Activated T-helper 17 cell treated with anti-CD3 and anti-CD28 coated beads, Interleukin-2, amount 50 U/mL, for 72 hours (primary cell): Measurements from ENCODE around the gene PLEK. TPM values are rescaled to one million over a fixed set of nuclear protein-coding genes. Genes with fewer than 3 reads are reported as not detected.
A peak's percentile ranks its signal among the peaks of the same experiment; 100 is the strongest.
"Not testable (repeated sequence)": the region's sequence is repeated elsewhere in the genome, so short reads cannot be mapped to it uniquely, and the experiment has no call there.

ENCODE experiments used
- ATAC-seq: fragments of 150-1000 bp; cut with Tn5 transposase; replicated peaks from 2 replicates; pipeline ENCODE4 v1.10.0; 2021; ENCODE audit warnings: mild to moderate bottlenecking, moderate library complexity
- H3K27ac Mint-ChIP-seq: one replicate; pipeline ENCODE4 v1.8.0; 2022; ENCODE audit warnings: mixed read lengths
- H3K27me3 Mint-ChIP-seq: one replicate; pipeline ENCODE4 v1.8.0; 2022; ENCODE audit warnings: mixed read lengths
- H3K36me3 Mint-ChIP-seq: one replicate; pipeline ENCODE4 v1.8.0; 2022; ENCODE audit warnings: low read depth, mild to moderate bottlenecking, mixed read lengths
- H3K4me1 Mint-ChIP-seq: one replicate; pipeline ENCODE4 v1.8.0; 2022; ENCODE audit warnings: mixed read lengths
- H3K4me3 Mint-ChIP-seq: one replicate; pipeline ENCODE4 v1.8.0; 2022; ENCODE audit warnings: mild to moderate bottlenecking, mixed read lengths
- H3K9me3 Mint-ChIP-seq: one replicate; pipeline ENCODE4 v1.8.0; 2022; ENCODE audit warnings: mixed read lengths
- total RNA-seq, 2 donors: library from RNA; stranded (reverse); gene quantifications; one replicate each; pipeline ENCODE4 v1.2.3, GENCODE V29; 2022

PLEK gene
- total RNA-seq, 2 donors from 2014 or later = 1.0 to 2.7 TPM

DNA sequence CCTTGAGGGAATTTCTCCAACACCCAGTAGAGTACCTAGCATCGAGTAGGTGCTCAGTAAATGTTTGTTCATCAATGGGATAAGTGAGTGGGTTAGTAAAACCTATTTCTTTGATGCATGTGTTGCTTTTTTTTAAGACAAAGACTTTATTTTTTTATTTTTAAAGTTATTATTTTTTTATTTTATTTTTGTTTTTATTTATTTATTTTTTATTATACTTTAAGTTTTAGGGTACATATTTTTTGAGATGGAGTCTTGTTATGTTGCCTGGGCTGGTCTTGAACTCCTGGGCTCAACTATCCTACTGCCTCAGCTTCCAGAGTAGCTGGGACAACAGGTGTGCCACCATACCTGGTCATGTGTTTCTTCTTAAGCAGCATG, 20.8 kb downstream of the PLEK start:
- H3K27ac Mint-ChIP-seq = no peak overlapping the region
- H3K4me3 Mint-ChIP-seq = no peak overlapping the region
- no peaks in the 10 kb centered on the region for H3K36me3 Mint-ChIP-seq
- H3K4me1 Mint-ChIP-seq = peaks cover 31% of the 10 kb centered on the region
- H3K27me3 Mint-ChIP-seq = no peaks in the 10 kb centered on the region
- H3K9me3 Mint-ChIP-seq = no peaks in the 10 kb centered on the region
- ATAC-seq = no peak

DNA sequence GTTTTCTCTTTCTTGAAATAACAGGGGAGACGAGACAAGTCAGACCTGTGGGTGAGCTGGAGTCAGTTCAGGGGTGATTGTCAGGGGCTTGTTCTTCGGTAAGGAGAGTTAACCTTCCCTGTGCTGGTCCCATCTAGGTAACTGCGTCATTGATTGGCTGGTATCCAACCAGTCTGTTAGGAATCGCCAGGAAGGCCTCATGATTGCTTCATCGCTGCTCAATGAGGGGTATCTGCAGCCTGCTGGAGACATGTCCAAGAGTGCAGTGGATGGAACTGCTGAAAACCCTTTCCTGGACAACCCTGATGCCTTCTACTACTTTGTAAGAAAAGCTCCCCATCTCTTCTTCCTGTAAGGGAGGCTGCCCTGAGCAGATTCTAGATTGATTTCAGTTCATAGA, 21.3 kb downstream of the PLEK start:
- Mint-ChIP-seq H3K27ac (no peak overlapping the region), H3K27me3 (no peaks in the 10 kb centered on the region), H3K4me3 (no peak overlapping the region), H3K4me1 (peaks cover 31% of the 10 kb centered on the region), H3K9me3 (no peaks in the 10 kb centered on the region), H3K36me3 (no peaks in the 10 kb centered on the region)
- ATAC-seq = no peak

DNA sequence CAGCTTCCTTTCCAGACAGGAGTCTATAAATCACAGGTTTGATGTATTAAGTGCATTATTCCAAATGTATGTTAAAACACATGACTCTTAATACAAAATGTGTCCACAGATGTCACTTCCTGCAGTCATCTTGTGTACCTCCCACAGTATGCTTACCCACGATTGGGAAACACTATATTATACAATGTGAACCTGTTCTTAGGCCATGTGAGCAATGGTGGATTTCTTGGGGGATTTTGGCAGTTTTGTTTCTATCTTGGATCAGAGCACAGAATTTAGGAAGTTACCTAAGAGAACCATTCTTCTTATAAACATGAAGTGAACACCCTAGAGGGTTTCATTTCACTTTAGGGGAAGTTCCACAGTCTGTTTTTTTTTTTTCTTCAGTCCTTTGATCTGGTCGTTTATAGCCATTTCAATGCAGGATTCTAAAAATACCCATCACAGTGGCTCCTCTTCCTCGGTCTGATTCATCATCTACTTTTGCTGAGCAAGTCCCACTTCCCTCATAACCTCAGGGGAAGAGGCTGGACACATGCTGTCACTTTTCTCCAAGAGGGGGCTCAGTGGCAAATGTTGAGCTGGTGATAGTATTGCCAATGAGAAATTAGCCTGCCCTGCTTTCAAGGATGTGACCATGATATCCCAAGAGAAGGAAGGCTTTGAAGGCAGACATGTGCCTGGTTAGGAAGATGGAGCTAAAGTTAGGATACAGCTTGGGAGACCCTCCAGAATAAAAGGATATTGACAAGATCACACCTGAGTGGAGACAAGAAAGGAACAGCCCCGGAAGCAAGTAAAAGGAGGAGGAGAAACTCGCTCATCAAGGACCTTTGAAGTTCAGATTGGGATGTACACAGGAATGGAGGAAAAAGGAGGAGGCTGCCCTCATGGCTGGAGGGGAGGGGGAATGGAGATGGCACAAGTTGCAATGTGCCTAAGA, 22.6 kb downstream of the PLEK start:
- H3K27ac Mint-ChIP-seq = peak overlapping the region; percentile 93
- H3K9me3 Mint-ChIP-seq = no peaks in the 10 kb centered on the region
- H3K4me3 Mint-ChIP-seq = peak overlapping the region; percentile 76
- peaks cover 6% of the 10 kb centered on the region for H3K27me3 Mint-ChIP-seq
- peaks cover 38% of the 10 kb centered on the region for H3K4me1 Mint-ChIP-seq
- ATAC-seq = peak; percentile 75
- H3K36me3 Mint-ChIP-seq = no peaks in the 10 kb centered on the region

DNA sequence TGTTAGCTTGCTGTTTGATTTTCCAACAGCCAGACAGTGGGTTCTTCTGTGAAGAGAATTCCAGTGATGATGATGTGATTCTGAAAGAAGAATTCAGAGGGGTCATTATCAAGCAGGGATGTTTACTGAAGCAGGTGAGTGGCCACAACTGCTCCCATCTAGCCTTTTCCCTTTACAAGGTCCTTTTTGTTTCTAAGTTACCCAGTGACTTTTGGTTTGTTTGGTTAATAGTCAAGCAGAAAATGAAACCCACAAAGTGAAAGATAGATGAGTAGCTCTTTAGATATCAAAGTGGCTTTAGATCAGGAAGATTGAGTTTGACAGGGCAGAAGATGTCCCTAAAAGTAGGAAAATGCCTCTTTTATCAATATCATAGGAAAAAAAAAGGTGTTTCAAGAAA, 23.3 kb downstream of the PLEK start:
- peak overlapping the region; percentile 76 for H3K4me3 Mint-ChIP-seq
- H3K9me3 Mint-ChIP-seq = no peaks in the 10 kb centered on the region

DNA sequence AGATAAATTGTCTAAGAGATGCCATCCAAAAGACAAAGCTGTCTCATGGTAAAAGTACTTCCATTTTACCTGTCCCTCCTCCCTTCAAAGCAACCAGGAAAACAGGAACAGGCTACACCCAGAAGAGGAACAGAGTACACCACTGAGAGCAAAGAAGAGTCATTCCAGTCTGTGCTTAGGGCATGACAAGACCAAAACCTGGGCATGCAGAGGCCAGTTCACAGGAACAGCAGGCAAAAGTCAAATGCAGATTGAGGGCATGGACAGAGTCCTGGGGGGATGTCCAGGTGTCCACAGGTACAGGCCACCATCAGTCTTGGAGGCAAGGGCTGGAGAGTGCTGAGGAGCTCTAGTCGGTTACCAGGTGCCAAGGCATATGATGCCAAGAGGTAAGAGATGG, 23.7 kb downstream of the PLEK start:
- ATAC-seq = peak; percentile 31
- H3K27me3 Mint-ChIP-seq = peaks cover 6% of the 10 kb centered on the region
- H3K36me3 Mint-ChIP-seq = no peaks in the 10 kb centered on the region
- H3K4me3 Mint-ChIP-seq = peak overlapping the region; percentile 76
- no peaks in the 10 kb centered on the region for H3K9me3 Mint-ChIP-seq
- H3K4me1 Mint-ChIP-seq = peaks cover 38% of the 10 kb centered on the region
- peak overlapping the region; percentile 93 for H3K27ac Mint-ChIP-seq

More for the DNA sequence above, 23.3 kb downstream of the PLEK start:
- no peaks in the 10 kb centered on the region for H3K36me3 Mint-ChIP-seq
- peak; percentile 54 for ATAC-seq
- peak overlapping the region; percentile 93 for H3K27ac Mint-ChIP-seq
- peaks cover 6% of the 10 kb centered on the region for H3K27me3 Mint-ChIP-seq
- peaks cover 38% of the 10 kb centered on the region for H3K4me1 Mint-ChIP-seq

DNA sequence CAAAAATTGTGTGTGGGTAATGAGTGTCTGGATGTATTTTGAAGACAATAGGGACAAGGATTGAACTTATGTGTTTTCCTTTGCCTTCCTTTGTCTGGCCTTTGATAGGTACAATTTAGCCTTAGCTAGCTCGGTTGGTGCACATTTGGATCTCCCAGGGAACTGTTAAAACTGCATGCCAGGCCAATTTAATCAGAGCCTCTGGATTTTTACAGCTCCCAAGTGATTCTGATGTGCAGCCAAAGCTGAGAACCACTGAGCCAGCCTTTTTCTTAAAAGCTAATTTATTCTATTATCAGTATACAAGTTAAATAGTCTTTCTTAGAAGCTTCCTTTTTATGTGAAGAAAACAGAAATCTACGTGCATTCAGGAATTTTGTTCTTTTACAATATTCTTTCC, 25.0 kb downstream of the PLEK start:
- Mint-ChIP-seq H3K4me1 (peaks cover 37% of the 10 kb centered on the region), H3K27ac (no peak overlapping the region), H3K9me3 (no peaks in the 10 kb centered on the region), H3K4me3 (no peak overlapping the region), H3K36me3 (no peaks in the 10 kb centered on the region), H3K27me3 (peaks cover 6% of the 10 kb centered on the region)
- no peak for ATAC-seq

DNA sequence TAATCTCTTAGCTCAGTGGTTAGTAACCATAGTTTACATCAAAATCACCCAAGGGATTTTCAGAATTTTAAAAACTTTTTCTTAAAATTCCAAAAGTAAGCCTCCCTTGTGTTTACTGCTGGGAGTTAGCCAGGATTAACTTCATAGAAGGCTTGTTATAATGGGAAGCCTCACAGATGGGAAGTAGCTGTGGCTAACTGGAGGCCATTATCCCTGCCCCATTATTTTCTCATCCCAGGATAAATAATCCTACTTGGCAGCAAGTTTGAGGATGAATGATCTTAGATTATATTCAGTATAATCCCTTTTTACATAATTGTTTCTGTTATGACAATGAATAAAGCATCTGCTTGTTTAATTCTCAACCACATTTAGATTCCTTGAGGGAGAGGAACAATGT, 25.5 kb downstream of the PLEK start:
- Mint-ChIP-seq H3K4me3 (no peak overlapping the region), H3K36me3 (no peaks in the 10 kb centered on the region), H3K27ac (no peak overlapping the region), H3K4me1 (peaks cover 33% of the 10 kb centered on the region), H3K9me3 (no peaks in the 10 kb centered on the region), H3K27me3 (peaks cover 6% of the 10 kb centered on the region)
- ATAC-seq = no peak

DNA sequence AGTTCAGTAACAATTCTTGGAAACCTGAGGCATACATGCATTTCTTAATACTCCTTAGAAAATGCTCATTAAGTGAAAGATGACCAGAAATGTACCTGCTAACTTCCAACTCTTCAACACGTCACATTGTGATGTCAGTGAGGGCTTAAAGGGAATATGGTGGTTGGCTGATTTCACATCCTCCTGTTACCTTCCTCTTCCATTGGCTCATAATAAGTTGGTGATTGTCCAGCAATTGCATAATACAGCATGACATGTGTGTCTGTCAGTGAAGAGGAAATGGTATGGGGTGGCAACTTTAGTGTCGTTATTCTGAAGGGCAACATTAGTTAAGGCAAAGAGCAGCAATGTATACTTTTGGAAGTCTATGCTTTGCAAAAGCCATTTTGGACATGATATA, 26.0 kb downstream of the PLEK start:
- ATAC-seq = no peak
- Mint-ChIP-seq H3K27me3 (peaks cover 6% of the 10 kb centered on the region), H3K9me3 (no peaks in the 10 kb centered on the region), H3K36me3 (no peaks in the 10 kb centered on the region), H3K4me3 (no peak overlapping the region), H3K27ac (no peak overlapping the region), H3K4me1 (peaks cover 30% of the 10 kb centered on the region)

DNA sequence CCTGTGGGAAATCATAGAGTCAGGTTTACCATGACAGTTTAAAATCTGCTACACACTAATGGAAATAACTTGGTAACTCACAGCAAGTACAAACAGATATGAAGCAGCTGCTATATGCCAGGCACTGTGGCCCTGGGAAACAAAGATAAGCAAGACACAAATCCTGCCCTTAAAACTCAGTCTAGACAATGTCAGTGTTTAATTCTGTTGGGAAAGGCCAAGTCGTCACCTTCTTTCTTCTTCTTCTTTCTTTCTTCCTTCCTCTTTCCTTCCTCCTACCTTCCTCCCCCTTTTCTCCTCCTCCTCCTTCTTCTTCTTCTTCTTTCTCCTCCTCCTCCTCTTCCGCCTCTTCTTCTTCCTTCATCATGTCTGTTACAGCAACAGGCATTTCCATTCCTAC, 26.8 kb downstream of the PLEK start:
- Mint-ChIP-seq H3K9me3 (no peaks in the 10 kb centered on the region), H3K36me3 (no peaks in the 10 kb centered on the region), H3K4me3 (no peak overlapping the region), H3K27me3 (peaks cover 6% of the 10 kb centered on the region), H3K27ac (no peak overlapping the region), H3K4me1 (peaks cover 30% of the 10 kb centered on the region)
- no peak for ATAC-seq

DNA sequence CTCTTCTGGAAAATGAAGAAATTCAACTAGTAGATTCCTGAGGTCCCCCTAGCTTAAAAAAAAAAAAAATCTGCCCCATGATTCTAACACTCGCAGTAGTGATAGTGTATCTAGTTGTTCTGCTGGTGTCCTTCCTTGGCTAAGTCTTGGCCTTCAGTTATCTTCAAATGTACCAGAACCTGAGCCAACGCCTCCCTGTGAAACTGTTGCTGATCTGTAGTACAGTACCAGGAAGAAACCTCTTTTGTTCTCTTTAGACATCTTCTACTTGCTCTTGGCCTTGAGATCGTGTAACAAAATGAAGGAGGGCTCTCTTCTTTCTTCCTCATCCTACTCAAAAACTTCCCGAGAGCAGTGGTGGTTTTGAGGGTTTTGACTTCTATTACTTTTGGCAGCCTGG, 31.0 kb downstream of the PLEK start:
- no peak overlapping the region for H3K27ac Mint-ChIP-seq

DNA sequence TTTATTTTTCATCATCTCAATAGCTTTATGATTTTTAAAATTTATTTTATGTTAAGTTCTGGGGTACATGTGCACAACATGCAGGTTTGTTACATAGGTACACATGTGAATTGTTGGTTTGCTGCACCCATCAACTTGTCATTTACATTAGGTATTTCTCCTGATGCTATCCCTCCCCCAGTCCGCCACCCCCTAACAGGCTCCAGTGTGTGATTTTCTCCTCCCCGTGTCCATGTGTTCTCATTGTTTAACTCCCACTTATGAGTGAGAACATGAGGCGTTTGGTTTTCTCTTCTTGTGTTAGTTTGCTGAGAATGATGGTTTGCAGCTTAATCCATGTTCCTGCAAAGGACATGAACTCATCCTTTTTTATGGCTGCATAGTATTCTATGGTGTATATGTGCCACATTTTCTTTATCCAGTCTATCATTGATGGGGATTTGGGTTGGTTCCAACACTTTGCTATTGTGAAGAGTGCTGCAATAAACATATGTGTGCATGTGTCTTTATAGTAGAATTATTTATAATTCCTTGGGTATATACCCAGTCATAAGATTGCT, 32.7 kb downstream of the PLEK start:
- H3K27ac Mint-ChIP-seq, H3K27me3 Mint-ChIP-seq, H3K4me1 Mint-ChIP-seq, H3K9me3 Mint-ChIP-seq, H3K4me3 Mint-ChIP-seq, H3K36me3 Mint-ChIP-seq, ATAC-seq: not testable (repeated sequence)

More for the DNA sequence above, 31.0 kb downstream of the PLEK start:
- Mint-ChIP-seq H3K27me3 (peaks cover 11% of the 10 kb centered on the region), H3K9me3 (peaks cover 5% of the 10 kb centered on the region), H3K36me3 (no peaks in the 10 kb centered on the region), H3K4me3 (no peak overlapping the region), H3K4me1 (peaks cover 6% of the 10 kb centered on the region)
- ATAC-seq = no peak

DNA sequence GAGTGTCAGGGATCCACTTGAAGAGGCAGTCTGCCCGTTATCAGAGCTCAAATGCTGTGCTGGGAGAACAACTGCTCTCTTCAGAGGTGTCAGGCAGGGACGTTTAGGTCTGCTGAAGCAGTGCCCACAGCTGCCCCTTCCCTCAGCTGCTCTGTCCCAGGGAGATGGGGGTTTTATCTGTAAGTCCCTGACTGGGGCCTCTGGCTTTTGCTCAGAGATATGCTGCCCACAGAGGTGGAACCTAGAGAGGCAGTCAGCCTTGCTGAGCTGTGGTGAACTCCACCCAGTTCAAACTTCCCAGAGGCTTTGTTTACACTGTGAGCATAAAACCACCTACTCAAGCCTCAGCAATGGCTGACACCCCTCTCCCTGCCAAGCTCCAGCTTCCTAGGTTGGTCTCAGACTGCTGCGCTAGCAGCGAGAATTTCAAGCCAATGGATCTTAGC, 38.1 kb downstream of the PLEK start:
- no peak overlapping the region for H3K4me3 Mint-ChIP-seq
- H3K27ac Mint-ChIP-seq = no peak overlapping the region
- no peak for ATAC-seq
- H3K4me1 Mint-ChIP-seq = peaks cover 7% of the 10 kb centered on the region
- no peaks in the 10 kb centered on the region for H3K36me3 Mint-ChIP-seq
- peaks cover 8% of the 10 kb centered on the region for H3K9me3 Mint-ChIP-seq
- H3K27me3 Mint-ChIP-seq = peaks cover 5% of the 10 kb centered on the region

DNA sequence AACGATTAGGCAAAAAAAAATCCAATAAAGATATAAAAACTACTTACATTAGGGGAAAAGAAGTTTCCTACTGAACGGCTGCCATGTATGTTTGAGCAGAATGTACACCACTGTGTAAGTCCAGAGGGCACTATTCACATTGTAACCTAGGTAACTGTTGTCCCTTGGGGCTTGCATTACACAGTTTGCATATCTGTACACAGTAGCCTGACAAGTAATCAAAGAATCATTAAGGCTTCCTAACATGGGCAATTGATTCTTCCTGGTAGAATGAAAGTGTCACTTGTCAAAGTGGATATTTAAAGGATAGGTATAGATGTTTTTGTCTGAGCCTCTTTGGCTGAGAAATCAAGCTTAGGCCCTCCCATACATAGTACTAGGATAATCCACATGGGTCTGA, 39.1 kb downstream of the PLEK start:
- Mint-ChIP-seq H3K4me1 (peaks cover 7% of the 10 kb centered on the region), H3K4me3 (no peak overlapping the region), H3K27me3 (peaks cover 5% of the 10 kb centered on the region), H3K9me3 (peaks cover 8% of the 10 kb centered on the region), H3K36me3 (no peaks in the 10 kb centered on the region), H3K27ac (no peak overlapping the region)
- ATAC-seq = no peak

DNA sequence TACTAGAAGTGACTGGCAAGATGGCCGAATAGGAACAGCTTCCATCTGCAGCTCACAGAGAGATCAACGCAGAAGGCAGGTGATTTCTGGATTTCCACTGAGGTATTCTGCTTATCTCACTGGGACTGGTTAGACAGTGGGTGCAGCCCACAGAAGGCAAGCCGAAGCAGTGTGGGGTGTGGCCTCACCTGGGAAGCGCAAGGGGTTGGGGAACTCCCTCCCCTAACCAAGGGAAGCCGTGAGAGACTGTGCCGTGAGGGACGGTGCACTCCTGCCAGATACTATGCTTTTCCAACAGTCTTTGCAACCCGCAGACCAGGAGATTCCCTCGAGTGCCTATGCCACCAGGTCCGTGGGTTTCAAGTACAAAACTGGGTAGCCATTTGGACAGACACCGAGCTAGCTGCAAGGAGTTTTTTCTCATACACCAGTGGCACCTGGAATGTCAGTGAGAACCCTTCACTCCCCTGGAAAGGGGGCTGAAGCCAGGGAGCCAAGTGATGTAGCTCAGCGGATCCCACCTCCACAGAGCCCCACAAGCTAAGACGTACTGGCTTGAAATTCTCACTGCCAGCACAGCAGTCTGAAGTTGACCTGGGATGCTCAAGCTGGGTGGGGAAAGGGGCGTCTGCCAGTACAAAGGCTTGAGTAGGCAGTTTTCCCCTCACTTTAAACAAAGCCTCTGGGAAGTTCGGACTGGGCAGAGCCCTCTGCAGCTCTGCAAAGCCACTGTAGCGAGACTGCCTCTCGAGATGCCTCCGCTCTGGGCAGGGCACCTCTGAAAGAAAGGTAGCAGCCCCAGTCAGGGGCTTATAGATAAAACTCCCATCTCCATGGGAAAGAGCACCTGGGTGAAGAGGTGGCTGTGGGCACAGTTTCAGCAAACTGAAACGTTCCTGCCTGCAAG, 40.1 kb downstream of the PLEK start:
- no peak for ATAC-seq
- H3K9me3 Mint-ChIP-seq = peaks cover 8% of the 10 kb centered on the region
- no peak overlapping the region for H3K27ac Mint-ChIP-seq
- H3K27me3 Mint-ChIP-seq = peaks cover 5% of the 10 kb centered on the region
- peaks cover 7% of the 10 kb centered on the region for H3K4me1 Mint-ChIP-seq
- no peak overlapping the region for H3K4me3 Mint-ChIP-seq
- H3K36me3 Mint-ChIP-seq = no peaks in the 10 kb centered on the region
